ENCODE data around the gene CAPZB.

DNA sequence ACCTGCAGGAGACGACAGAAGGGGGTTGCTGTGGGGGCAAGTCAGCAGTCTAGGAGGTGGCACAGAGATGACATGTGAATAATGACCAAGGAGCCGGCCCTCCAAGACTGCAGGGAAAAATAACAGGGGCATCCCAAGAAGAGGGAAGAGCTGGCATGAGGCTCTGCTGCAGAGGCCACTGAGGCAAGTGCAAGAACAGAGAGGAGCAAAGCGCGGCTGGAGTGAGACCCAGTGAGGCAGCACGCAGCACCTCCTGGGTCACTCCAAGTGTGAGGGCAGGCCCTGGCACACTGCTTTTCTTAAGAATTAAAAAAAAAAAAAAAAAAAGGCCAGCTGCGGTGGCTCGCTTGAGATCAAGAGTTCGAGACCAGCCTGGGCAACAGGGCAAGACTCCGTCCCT, 93.1 kb downstream of the CAPZB start:
- TF ChIP-seq EZH2 (IDR thresholded peaks at IDR 0.05; ENCODE audit: insufficient read depth, poor library complexity, severe bottlenecking) (no peak), EZH2phosphoT487 (IDR thresholded peaks at IDR 0.05; ENCODE audit: insufficient read depth, low read depth) (no peak)
